Trophoblast cell (in vitro differentiated cells and primary cell): ENCODE measurements around the gene ZDHHC21.

ENCODE experiments used
- DNase-seq, 2 donors: peaks; one replicate each; pipeline ENCODE4 v3.0.0-alpha.2; 2016
- H2AFZ ChIP-seq: 2 replicates; pipeline ENCODE4 v1.6.1; 2013; ENCODE audit warnings: low read length, moderate library complexity, mild to moderate bottlenecking; ENCODE audit not compliant: insufficient read depth, poor library complexity
- H2AK5ac ChIP-seq: 2 replicates; pipeline ENCODE4 v1.6.1; 2013; ENCODE audit warnings: mild to moderate bottlenecking, low read length
- H2BK120ac ChIP-seq: 2 replicates; pipeline ENCODE4 v1.6.1; 2013; ENCODE audit warnings: low read length, mild to moderate bottlenecking, moderate library complexity; ENCODE audit not compliant: insufficient read depth, poor library complexity
- H2BK12ac ChIP-seq: 2 replicates; pipeline ENCODE4 v1.6.1; 2013; ENCODE audit warnings: mild to moderate bottlenecking, low read length, moderate library complexity
- H2BK5ac ChIP-seq: 2 replicates; pipeline ENCODE4 v1.6.1; 2013; ENCODE audit warnings: low read length, low read depth, moderate library complexity, mild to moderate bottlenecking; ENCODE audit not compliant: poor library complexity
- H3K14ac ChIP-seq: 2 replicates; pipeline ENCODE4 v1.6.1; 2013; ENCODE audit warnings: mild to moderate bottlenecking, low read length
- H3K18ac ChIP-seq: 2 replicates; pipeline ENCODE4 v1.6.1; 2013; ENCODE audit warnings: mild to moderate bottlenecking, low read length
- H3K23ac ChIP-seq: 2 replicates; pipeline ENCODE4 v1.6.1; 2013; ENCODE audit warnings: low read length
- H3K27ac ChIP-seq: 2 replicates; pipeline ENCODE4 v1.5.1; 2013; ENCODE audit warnings: low read depth, mild to moderate bottlenecking, inconsistent platforms, low read length, moderate library complexity
- H3K27me3 ChIP-seq: 2 replicates; pipeline ENCODE4 v1.6.1; 2013; ENCODE audit warnings: inconsistent platforms, mild to moderate bottlenecking, low read length, moderate library complexity; ENCODE audit not compliant: insufficient read depth
- H3K36me3 ChIP-seq, 2 experiments: 1 replicate in 1 of 2; 2 replicates in 1 of 2; pipeline ENCODE4 v1.6.1; 2013; ENCODE audit warnings: low read length in 2 of 2, mild to moderate bottlenecking in 2 of 2, moderate library complexity in 1 of 2; ENCODE audit not compliant: insufficient read depth in 2 of 2, control insufficient read depth in 1 of 2
- H3K4ac ChIP-seq: 2 replicates; pipeline ENCODE4 v1.6.1; 2013; ENCODE audit warnings: low read depth, mild to moderate bottlenecking, low read length, moderate library complexity
- H3K4me1 ChIP-seq, 2 experiments: 1 replicate in 1 of 2; 2 replicates in 1 of 2; pipeline ENCODE4 v1.6.1; 2013; ENCODE audit warnings: low read length in 2 of 2, mild to moderate bottlenecking in 2 of 2, moderate library complexity in 1 of 2; ENCODE audit not compliant: insufficient read depth in 2 of 2, control insufficient read depth in 1 of 2
- H3K4me2 ChIP-seq: 2 replicates; pipeline ENCODE4 v1.6.1; 2013; ENCODE audit warnings: inconsistent platforms, mild to moderate bottlenecking, low read length, moderate library complexity
- H3K4me3 ChIP-seq: 2 replicates; pipeline ENCODE4 v1.5.1; 2013; ENCODE audit warnings: mild to moderate bottlenecking, low read depth, low read length, inconsistent platforms
- H3K79me1 ChIP-seq: one replicate; pipeline ENCODE4 v1.6.1; 2013; ENCODE audit warnings: low read length
- H3K79me2 ChIP-seq: 2 replicates; pipeline ENCODE4 v1.6.1; 2013; ENCODE audit warnings: low read length, mild to moderate bottlenecking; ENCODE audit not compliant: control insufficient read depth, insufficient read depth, poor library complexity
- H3K9ac ChIP-seq: 2 replicates; pipeline ENCODE4 v1.6.1; 2013; ENCODE audit warnings: mild to moderate bottlenecking, low read length
- H3K9me3 ChIP-seq: 2 replicates; pipeline ENCODE4 v1.6.1; 2013; ENCODE audit warnings: low read depth, mild to moderate bottlenecking, control low read depth, inconsistent platforms, low read length; ENCODE audit not compliant: insufficient read depth
- H4K12ac ChIP-seq: 2 replicates; pipeline ENCODE4 v1.6.1; 2013; ENCODE audit warnings: low read depth, mild to moderate bottlenecking, low read length, moderate library complexity
- H4K8ac ChIP-seq: 2 replicates; pipeline ENCODE4 v1.6.1; 2013; ENCODE audit warnings: low read depth, mild to moderate bottlenecking, low read length, moderate library complexity
- H4K91ac ChIP-seq: one replicate; pipeline ENCODE4 v1.6.1; 2013; ENCODE audit warnings: low read depth, mild to moderate bottlenecking, low read length, moderate library complexity
- WGBS: extraction: QIAGEN DNeasy Blood & Tissue Kit; methylation state at CpG from one replicate; pipeline ENCODE4 v1.1.7; 2013; ENCODE audit warnings: missing lambda C conversion rate; ENCODE audit not compliant: insufficient read length, insufficient coverage; ENCODE audit errors: extremely low coverage; 5-methylcytosine and 5-hydroxymethylcytosine counted together

The ZDHHC21 gene

DNA sequence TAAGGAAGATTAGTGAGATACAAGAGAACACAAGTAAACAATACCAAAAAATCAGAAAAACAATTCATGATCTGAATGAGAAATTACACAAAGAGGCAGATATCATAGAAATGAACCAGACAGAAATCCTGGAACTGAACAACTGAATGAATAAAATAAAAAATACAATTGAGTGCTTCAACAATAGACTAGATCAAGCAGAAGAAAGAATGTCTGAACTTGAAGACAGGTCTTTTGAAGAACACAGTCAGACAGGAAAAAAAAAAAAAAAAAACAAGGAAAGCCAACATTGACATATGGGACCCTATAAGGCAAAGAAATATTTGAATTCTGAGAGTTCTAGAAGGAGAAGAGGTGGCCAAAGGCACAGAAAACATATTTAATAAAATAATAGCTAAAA is 115.2 kb downstream of the ZDHHC21 start:
- Histone ChIP-seq H3K27me3 (no peaks in the 10 kb centered on the region), H3K27ac (no peak overlapping the region), H3K18ac (no peak overlapping the region), H3K14ac (no peak overlapping the region), H3K36me3 (no peaks in the 10 kb centered on the region), H3K4me3 (no peak overlapping the region), H2BK120ac (no peak overlapping the region), H4K12ac (no peak overlapping the region), H3K79me1 (no peaks in the 10 kb centered on the region), H2AK5ac (no peak overlapping the region), H3K4me1 (no peaks in the 10 kb centered on the region), H2BK12ac (no peak overlapping the region), H3K79me2 (no peaks in the 10 kb centered on the region), H3K9ac (no peak overlapping the region), H2AFZ (no peak overlapping the region), H3K4me2 (no peak overlapping the region), H3K9me3 (no peaks in the 10 kb centered on the region), H4K8ac (no peak overlapping the region), H3K23ac (no peak overlapping the region), H3K4ac (no peak overlapping the region), H2BK5ac (no peak overlapping the region), H4K91ac (no peak overlapping the region)
- DNase-seq = no peak

DNA sequence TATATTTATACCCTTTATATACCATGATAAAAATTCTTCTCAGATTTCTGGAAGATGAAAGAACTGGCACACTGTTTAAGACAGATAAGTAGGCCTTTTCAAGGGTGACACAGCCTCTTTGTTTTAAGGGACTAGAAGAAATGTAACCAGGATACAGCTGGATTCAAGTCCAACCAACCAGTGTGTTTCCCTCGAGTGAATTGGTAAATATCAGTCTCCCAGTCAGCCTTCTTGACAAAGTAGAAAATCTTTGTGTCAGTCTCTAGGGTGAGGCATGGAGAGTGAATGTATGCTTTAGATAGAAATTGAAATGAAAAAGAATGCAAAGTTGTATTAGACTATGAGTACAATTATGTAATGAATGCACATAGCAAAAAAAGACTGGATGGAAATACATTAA is 119.1 kb downstream of the ZDHHC21 start:
- Histone ChIP-seq H2BK12ac (no peak overlapping the region), H3K18ac (no peak overlapping the region), H3K4me2 (no peak overlapping the region), H3K9ac (no peak overlapping the region), H3K23ac (no peak overlapping the region), H2BK5ac (no peak overlapping the region), H3K27me3 (no peaks in the 10 kb centered on the region), H2AK5ac (no peak overlapping the region), H3K4me3 (no peak overlapping the region), H3K14ac (no peak overlapping the region), H3K79me2 (no peaks in the 10 kb centered on the region), H4K8ac (no peak overlapping the region), H3K9me3 (no peaks in the 10 kb centered on the region), H3K4me1 (no peaks in the 10 kb centered on the region), H3K27ac (no peak overlapping the region), H2AFZ (no peak overlapping the region), H3K36me3 (no peaks in the 10 kb centered on the region), H2BK120ac (no peak overlapping the region), H3K4ac (no peak overlapping the region), H3K79me1 (no peaks in the 10 kb centered on the region), H4K91ac (no peak overlapping the region), H4K12ac (no peak overlapping the region)
- DNase-seq = no peak
- WGBS = no CpG with 5 or more reads among the region's 1 CpG

DNA sequence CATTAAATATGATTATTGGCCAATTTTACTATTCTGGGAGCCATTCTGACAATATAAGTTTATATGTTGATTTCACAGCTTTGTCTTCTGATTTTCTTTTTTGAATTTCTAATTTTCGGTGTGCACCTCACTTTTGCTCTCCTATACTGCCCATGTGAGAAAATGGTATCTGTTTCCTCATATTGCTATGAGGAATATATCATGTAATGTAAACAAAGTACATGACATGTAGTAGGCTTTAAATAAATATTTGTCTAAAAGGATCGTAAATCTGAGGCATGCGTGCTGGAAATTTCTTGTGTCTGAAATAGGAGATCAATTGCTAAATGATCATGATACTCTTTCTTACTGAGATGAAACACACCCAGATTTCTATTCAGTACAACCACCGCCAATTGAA is 119.9 kb downstream of the ZDHHC21 start:
- no CpG with 5 or more reads among the region's 4 CpGs for WGBS
- Histone ChIP-seq H3K18ac (no peak overlapping the region), H3K4me2 (no peak overlapping the region), H3K4ac (no peak overlapping the region), H3K23ac (no peak overlapping the region), H2AK5ac (no peak overlapping the region), H2BK5ac (no peak overlapping the region), H3K4me1 (no peaks in the 10 kb centered on the region), H3K79me2 (no peaks in the 10 kb centered on the region), H3K4me3 (no peak overlapping the region), H3K14ac (no peak overlapping the region), H3K9ac (no peak overlapping the region), H2BK12ac (no peak overlapping the region), H4K12ac (no peak overlapping the region), H3K79me1 (no peaks in the 10 kb centered on the region), H4K91ac (no peak overlapping the region), H2BK120ac (no peak overlapping the region), H3K36me3 (no peaks in the 10 kb centered on the region), H2AFZ (no peak overlapping the region), H4K8ac (no peak overlapping the region), H3K9me3 (no peaks in the 10 kb centered on the region), H3K27ac (no peak overlapping the region), H3K27me3 (no peaks in the 10 kb centered on the region)
- DNase-seq = no peak

DNA sequence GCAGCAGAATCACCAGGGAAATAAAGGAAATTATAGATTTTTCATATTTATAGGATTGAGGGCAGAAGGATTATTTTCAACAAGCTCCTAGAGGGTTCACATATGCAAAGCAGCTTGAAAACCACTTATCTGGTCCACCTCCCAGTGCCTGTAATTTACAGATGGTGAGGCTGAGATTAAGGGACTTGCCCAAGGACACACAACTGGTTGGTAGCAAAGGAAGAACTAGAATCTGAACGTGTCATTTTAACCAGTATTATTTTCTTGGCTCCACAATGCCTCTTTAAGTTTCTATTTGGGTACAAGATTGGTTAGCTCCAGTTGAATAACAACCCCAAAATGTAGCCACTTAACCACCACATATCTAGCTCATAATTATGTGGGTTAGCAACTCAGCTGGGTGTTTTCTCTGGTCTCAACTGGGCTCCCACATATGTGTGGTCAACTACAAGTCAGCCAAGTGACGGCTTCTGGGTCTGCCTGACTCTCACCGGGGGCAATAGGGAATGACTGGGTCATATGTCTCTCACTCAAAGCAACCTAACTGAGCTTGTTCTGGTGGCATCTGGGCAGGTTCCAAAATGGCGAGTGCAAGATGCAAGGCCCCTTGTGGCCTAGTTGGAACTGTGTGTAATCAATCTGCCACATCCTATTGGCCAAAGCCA is 127.7 kb downstream of the ZDHHC21 start:
- Histone ChIP-seq H3K4me1 (peaks cover 12 to 22% of the 10 kb centered on the region in 2 experiments), H3K9me3 (peaks cover 1% of the 10 kb centered on the region), H2BK12ac (peak overlapping the region; percentile 43), H3K23ac (no peak overlapping the region), H3K4me2 (no peak overlapping the region), H3K4ac (no peak overlapping the region), H4K12ac (no peak overlapping the region), H2BK5ac (no peak overlapping the region), H3K79me1 (no peaks in the 10 kb centered on the region), H3K27me3 (no peaks in the 10 kb centered on the region), H3K36me3 (no peaks in the 10 kb centered on the region), H3K14ac (no peak overlapping the region), H2AFZ (no peak overlapping the region), H3K79me2 (no peaks in the 10 kb centered on the region), H3K4me3 (no peak overlapping the region), H2AK5ac (no peak overlapping the region), H2BK120ac (no peak overlapping the region), H3K9ac (no peak overlapping the region), H4K91ac (no peak overlapping the region), H3K18ac (no peak overlapping the region), H3K27ac (no peak overlapping the region), H4K8ac (no peak overlapping the region)
- no CpG with 5 or more reads among the region's 4 CpGs for WGBS
- no peak for DNase-seq
